Stimulated activated CD8-positive, alpha-beta memory T cell treated with anti-CD3 and anti-CD28 coated beads, Interleukin-15, amount 100 ng/mL, for 24 hours (primary cell): ENCODE results near the gene DIS3L2.
"Not testable (repeated sequence)": the region's sequence is repeated elsewhere in the genome, so short reads cannot be mapped to it uniquely, and the experiment has no call there.

ENCODE experiments used
- DNase-seq: peaks from one replicate; pipeline ENCODE4 v3.0.0-alpha.2; 2020; ENCODE audit warnings: low read depth

The DIS3L2 gene

DNA sequence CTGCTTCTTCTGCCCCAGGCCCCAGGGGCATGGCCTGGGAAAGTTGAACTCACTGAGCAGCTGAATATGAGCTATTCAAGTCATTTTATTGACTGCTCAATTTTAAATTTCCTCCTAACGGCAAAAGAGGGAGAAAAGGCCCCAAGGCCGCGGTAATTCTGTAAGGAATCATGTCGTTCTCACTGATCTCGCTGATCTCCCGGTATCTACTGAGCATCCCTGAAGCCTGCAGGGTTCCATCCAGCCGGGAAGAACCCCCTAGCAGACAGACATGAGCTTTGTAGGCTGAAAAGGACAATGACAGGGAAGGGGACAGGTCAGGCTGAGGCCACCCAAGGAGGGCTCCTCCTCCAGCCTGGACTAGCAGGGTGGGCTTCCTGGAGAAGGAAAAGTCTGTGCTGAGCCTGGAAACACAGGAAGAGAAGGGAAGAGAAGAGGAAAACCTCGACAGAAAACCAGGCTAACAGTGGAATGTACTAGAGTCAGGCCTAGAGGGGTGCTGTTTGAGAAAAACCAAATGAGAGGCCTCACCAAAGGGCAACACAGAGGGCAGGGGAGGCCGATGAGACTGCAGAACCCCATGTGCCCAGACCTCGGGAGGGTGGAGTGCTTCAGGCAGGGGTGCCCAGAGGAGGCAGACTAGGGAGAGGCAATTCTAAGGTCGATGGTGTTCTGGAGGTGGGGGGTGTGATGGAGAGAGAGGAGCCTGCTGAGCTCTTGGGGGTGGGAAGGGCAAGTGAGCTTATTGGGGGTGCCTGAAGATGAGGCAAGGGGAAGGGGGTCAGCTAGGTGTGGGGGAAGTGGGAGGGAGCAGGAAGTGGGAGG is 32.4 kb upstream of the DIS3L2 start:
- DNase-seq = no peak

DNA sequence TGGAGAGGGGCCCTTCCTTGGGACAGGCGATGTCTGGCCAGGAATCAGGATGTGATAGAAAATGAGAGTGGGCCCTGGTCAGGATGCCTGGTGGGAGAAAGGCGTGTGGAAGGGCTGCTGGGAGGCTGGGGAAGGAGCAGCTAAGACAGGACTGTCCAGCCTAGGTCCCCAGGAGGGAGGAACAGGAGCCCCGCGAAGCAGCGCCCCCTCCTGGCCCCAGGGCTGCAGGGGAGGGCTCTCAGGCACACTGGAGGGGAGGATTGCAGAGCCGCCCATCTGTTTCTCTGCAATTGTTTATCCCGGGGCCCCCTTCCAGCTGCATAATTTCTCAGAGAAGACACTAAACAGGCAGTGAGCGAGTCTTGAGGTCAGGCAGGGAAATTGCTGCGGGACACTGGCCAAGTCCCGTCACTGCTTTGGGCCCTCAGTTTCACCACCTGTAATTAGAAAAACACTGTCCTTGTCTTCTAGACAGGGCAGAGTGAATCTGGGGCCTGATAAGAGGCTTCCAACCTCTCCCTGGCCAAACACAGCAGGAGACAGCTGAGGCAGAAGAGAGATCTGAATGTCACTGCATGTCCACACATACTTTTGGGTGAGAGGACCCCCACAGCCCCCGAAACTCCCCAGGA is 31.4 kb upstream of the DIS3L2 start:
- no peak for DNase-seq

DNA sequence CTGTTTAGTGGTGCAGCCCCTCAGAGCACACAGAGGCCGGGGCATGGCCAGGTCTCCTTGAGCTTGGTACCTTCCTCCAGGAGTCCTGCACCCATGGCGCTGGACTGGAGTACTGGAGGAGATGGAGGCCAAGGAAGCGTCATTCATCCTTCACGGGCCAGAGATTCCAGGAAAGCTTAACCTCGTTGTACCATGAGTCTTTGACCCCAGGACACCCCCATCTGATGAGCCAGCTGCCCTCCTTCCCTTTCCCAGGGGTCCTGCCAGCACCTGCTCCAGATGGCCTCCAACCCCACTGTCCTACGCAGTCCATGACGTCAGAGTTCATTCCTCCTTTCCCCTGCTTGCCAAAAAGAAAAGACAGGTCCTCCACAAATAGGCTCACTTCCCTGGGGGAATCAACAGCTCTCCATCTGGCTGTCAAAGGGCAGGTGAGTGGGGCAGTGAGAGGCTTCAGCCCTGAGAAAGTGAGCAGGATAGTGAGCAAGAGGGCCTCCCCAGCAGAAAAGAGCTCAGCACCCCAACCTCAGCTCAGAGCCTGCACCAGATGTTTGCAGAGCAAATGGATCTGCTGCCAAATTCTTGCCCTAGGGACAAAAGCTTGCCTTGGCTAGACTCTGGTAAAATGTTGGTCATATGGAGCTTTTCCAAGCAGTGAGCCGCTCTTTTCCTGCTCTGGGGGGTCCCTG is 30.8 kb upstream of the DIS3L2 start:
- no peak for DNase-seq

DNA sequence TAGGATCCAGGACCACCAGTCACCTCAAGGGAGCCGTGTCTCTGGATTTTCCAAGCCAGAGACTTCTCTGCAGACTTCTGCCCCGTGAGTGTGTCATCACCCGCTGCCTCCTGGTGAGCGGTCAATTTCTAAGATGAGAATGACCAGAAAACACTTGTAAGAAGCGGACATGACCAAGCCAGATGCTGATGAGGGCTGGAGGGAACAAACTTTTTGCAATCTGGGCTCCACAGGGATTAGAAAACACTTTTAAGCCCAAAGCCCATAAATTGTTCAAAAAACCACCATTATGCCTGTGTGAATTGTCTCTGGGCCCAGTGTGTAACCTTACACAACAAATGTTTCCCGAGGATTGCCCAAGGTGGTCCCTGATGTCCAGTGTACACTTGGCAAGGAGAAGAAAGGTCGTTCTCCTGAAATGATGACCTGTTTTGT is 30.0 kb upstream of the DIS3L2 start:
- no peak for DNase-seq

DNA sequence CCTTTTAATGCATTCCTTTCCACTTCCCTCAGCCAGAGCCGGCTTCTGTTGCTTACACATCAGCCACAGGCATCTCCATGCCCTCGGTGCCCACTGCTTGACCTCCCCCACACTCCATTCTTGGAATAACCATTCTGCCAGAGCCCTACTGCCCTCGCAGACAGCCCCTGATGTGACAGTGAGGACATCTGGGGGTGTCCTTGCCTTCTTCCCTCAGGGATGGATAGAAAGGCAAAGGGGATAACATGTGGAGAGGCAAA is 28.9 kb upstream of the DIS3L2 start:
- DNase-seq = no peak

DNA sequence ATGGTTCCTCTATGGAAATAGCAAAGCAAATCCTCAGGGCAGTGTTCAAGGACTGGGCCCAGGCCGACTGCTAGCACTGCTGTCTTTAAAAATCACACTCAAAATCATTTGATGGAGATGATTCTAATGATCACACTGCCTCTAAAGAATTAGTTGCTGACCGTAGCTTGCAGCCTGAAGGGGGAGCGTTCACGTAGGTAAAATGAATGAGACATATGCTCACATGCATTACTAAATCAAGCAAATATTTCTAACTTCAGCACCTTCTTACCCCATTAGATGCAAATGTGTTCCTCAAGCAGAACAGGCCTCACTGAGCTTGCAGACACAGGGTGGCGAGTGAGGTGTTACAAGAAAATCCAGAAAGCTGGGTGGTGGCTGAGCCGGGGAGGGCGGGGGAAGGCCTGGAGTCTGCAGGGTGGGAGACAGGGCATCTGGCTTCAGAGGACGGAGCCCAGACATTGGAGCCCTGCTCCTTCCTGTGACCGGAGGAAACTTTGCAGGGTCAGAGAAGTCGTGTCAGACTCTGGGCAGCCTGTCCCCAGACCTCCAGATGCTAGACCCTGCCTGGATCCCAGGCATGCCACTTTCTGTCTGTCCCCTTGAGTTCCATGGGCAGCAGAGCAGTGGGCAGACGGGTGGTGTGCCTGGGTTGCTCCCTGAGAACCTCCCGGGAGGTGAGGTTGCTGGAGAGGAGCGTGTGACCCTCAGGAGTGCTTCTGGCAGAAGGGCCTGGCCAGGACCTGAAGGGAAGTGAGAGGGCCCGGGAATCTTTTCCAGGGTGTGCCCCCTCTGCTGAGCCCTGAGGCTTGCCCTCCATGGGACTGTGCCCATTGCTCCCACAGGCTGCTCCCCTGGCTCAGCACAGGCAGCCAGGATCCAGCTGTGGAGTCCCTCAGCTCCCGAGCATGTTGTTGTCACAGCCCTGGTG is 28.3 kb upstream of the DIS3L2 start:
- DNase-seq = no peak

DNA sequence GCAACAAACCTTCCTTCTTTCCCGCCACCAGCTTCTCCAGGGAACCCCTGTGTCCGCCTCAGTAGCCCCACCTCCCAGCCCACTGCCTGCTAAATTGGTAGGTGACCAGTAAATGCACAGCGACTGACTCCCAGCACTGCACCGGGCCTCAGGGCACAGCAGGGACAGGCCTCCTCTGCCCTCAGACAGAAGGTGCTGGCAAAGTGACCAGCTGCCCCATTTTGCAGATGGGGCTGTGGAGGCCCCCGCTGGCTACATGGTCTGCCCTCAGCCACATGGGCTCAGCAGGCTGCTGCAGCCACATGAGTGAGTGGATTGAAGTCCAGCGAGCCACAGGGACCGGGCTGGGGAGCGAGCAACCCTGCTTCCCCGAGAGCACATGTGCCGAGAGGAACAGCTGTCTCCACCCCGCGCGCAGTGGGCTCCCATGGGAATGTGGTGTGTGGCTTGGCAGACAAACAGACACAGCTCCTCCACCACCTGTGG is 27.6 kb upstream of the DIS3L2 start:
- DNase-seq = no peak

DNA sequence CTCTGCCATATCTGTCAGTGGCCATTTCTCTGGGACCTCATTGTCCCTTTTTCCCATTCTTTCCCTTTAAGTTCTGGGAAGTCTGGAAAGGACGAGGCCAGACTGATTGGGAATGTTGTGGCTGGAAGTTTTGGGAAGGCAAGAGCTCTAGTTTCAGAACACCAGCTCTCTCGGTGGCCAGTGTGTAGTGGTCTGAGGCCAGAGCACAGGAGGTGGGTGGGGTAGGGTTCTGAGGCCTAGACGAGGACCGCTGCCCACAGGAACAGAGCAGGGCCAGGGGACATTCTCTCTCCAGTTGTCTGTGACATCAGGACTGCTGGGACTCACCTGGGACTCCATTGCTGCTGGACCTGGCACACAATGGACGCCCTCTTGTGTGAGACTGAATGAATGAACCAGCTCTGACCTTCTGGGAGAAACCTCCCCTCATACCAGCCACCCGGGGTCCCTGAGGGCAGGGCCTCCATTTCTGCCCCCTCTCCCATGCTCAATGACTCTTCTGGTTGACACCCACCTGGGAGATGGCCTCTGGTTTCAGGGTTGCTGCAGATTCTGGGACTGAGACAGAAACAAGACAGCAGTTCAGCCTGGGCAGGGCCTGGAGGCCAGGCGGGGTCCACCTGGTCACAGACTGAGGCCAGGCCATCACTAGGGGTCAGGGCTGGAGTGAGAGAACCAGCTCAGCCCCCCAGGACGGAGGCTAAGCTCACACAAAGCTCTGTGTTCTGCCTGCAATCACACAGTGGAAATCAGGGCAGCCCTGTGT is 26.9 kb upstream of the DIS3L2 start:
- no peak for DNase-seq

DNA sequence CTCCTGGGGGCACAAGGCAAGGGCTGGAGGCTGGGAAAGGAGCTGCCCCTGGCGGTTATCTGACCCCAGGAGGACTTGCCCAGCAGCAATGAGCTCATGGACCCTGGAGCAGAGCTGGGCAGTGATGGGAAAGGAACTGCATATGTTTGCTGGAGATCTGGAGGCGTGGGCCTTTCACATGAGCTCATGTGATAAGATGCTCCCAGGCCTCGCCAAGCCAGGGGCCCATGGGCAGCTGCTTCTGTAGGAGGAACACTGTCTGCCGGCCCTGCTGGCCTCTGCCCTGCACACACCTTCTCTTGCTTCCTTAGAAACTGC is 26.3 kb upstream of the DIS3L2 start:
- no peak for DNase-seq

DNA sequence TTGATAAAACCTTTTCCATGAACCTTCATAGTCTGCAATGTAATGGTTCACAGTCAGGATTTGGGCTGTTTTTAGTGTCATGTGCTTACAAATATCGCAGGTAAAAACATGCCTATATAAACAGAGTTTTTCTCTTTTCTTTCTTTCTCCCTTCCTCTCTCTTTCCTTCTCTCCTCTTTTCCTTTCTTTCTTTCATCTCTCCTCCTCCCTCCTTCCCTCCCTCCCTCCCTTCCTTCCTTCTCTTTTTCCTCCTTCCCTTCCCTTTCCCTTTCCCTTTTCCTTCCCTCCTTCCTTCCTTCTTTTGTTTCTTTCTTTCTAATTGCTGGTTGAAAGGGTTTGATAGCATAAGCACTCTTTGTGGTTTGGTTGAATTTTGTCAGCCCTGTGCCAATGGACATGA is 25.7 kb upstream of the DIS3L2 start:
- no peak for DNase-seq

DNA sequence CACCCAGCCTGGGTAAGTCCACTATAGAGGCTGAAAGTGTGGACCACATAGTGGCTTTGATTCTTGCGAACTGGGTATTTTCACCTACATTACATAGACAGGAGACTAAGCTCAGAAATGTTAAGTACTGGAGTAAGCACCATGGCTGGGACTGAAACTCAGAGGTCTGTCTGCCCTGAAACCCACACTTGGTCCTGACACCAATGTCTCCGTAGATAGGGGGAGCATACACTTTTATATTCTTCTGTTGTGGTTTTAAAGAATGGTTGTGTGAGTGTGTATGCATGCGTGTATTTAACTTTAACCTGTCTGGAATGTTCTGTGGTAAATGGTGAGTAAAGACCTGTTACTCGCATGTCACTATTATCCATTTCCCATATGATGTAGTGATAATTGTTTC is 25.0 kb upstream of the DIS3L2 start:
- no peak for DNase-seq

DNA sequence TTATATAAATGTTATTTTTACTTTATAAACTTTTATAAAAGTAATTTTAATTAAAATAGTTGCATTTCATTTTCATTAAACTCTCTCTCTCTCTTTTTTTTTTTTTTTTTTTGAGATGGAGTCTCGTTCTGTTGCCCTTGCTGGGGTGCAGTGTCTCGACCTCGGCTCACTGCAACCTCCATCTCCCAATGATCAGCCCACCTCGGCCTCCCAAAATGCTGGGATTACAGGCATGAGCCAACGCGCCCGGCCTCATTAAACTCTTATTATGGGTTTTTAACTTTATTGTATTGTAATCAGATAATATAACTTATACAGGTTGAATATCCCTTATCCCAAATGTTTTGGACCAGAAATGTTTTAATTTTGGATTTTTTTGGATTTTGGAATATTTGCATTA is 24.5 kb upstream of the DIS3L2 start:
- DNase-seq = no peak

DNA sequence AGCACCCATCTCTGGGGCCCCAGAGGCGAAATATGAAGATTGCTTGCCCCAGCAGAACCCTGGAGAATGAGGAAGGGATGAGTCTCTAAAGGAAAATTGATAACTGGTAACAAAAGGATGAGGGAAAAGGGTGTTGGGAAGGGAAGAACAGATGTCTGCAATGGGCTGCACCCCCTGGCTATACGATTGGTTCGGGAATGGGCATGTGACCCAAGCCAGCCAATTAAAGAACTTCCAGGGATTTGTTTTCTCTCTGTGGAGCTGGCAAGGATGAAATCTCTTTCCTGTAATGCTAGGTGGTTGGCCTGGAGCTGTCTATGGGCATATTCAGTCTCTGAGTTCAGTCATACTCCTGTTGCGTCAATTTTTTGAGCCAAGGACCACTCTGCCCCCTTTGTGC is 22.5 kb upstream of the DIS3L2 start:
- no peak for DNase-seq

DNA sequence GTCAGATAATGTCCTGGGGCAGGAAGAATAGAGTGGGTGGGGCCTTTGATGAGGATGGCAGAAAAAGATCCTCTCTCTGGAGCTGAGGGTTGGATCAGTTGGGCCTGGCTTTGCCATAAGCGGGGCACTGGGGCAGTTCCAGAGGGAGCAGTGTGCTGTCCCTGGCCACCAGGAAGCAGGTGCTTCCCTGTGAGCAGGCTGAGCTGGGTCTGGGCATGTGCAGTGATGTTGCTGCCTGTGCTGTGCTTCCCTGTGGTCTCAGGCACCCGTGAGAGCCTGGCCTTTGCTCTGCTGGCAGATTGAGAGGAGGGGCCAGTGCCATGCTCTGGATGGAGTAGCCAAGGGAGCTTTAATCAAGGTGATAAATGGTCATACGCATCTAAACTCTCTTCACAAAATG is 20.7 kb upstream of the DIS3L2 start:
- DNase-seq = no peak

DNA sequence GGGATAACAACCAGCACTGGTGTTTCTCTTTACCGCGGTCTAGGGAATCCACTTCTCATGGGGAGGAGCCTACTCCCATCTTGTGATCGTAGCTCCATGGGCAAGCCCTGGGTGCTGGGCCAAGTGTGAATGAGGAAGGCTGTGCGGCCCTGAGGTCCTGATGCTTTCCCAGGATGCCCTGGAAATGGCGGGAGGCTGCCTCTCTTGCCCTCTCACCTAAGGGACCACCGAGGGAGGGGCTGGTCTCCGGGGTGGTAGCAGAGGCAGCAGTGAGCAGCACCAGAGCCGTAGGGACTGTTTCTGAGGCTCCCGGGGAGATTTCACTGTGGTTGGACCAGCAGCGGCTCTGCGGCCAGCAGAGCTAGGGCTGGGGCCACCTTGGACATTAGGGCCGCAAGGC is 19.8 kb upstream of the DIS3L2 start:
- DNase-seq = no peak

DNA sequence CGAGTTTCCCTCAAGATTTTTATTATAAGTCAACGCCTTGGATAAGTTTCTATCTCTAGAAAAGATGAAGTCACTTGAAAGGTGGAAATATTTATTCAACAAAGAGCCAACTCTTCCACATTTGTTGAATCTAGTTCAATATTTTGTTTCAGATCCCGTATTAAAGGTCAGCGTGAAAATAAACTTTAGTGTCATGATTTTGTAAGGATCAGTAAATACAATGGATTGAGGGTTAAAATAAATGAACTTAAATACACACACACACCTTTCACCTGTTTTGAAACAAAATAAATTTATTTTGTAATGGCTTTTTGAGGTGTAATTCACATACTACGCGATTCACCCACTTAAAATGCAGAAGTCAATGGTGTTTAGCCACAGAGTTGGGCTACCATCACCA is 19.3 kb upstream of the DIS3L2 start:
- DNase-seq = no peak

DNA sequence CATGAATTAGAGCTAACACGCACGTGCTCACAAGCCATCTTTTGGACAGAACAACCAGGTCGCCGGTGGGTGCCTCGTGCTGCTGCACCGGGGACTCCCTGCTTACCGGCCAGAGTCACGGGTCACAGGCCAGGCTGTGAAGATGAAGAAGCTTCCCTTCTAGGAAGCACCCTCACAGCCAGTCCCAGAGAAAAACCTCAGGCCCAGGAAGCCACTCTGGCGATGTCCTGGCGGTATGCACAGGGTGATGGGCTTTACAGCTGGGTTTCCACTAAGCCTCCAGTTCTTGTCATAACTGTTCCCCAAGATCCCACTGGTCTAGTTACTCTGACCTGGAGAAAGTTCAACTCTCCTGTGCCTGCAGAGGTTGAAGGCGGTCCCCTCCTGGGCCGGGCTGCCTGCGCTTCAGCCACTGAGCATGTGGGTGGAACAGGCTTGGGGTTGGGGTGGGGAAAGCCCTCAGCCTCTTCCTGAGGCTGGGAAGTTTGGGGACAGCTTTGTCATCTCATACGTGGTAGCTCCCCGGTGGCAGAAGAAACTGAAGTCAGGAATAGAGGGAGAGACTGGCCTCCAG is 15.2 kb upstream of the DIS3L2 start:
- no peak for DNase-seq

DNA sequence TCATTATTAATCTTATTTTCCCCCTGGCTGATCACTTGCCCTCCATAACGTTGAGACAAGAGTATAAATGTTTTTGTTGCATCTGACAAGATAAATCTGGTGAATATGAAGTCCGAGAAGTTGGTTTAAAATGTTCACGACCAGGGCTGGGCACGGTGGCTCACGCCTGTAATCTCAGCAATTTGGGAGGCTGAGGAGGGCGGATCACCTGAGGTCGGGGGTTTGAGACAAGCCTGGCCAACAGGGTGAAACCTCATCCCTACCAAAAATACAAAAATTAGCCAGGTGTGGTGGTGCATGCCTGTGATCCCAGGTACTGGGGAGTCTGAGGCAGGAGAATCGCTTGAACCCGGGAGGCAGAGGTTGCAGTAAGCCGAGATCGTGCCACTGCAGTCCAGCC is 14.4 kb upstream of the DIS3L2 start:
- DNase-seq = not testable (repeated sequence)

DNA sequence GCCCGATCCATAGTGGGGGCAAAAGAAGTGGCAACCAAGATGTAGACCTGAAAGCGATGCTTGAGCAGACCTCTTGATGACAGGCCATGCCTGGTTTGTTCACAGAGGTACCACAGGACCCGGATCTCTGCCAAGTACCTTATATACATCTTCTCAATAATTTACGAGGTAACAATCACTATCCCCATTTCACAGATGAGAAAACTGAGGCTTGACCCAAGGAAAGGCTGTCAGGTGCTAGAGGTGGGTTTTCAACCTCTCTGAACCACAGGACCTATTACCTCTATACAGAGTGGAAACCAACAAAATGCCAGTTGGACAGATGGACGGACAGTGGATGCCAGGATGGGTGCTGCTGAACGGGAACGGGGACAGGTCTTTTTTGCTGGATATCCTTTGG is 13.8 kb upstream of the DIS3L2 start:
- DNase-seq = no peak

DNA sequence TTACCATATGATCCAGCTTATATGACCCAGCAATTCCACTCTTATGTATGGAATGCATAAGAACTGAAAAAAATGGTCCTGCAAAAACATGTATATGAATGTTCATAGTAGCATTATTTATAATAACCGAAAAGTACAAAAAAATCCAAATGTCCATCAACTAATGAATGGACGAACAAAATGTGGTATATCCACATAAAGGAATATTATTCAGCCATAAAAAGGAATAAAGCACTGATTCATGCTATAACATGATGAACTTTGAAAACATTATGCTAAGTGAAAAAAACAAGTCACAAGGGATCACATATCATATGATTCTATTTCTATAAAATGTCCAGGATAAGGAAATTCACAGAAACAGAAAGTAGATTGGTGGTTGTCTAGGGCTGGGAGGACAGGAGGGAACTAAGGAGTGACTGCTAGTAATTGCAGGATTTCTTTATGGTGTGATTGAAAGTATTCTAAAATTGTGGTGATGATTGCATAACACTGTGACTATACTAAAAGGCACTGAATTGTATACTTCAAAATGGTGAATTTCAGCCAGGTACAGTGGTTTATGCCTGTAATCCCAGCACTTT is 10.0 kb upstream of the DIS3L2 start:
- no peak for DNase-seq
